GM12878 (cell line): Measurements from ENCODE around the gene HAP1. TPM values are rescaled to one million over a fixed set of nuclear protein-coding genes. Genes with fewer than 3 reads are reported as not detected.

ENCODE experiments used
- ATAC-seq: fragments of 200-7000 bp; cut with Tn5 transposase; 3 replicates; pipeline ENCODE4 v1.9.1; 2020; ENCODE audit warnings: mild to moderate bottlenecking, moderate library complexity
- BruUV-seq: library from RNA; stranded (reverse); fragments of 400-500 nt; replicated peaks from 2 replicates; lab custom pipeline; 2021; lab: Mats Ljungman, UMichigan
- CTCF ChIA-PET: fragments of 300-600 bp; sonication (Branson Sonifier 250); formaldehyde crosslinking; extraction: SDS; loops from one replicate; lab custom pipeline; 2021; ENCODE audit warnings: inconsistent platforms; lab: Yijun Ruan, JAX
- POLR2A ChIA-PET: fragments of 350-600 bp; formaldehyde crosslinking; extraction: SDS; loops from one replicate; lab custom pipeline; 2021; ENCODE audit warnings: inconsistent platforms; lab: Charles Lee
- RAD21 ChIA-PET: fragments of 300-600 bp; sonication (Branson Sonifier 250); formaldehyde crosslinking; loops from one replicate; lab custom pipeline; 2023; ENCODE audit warnings: antibody characterized with exemption; ENCODE audit not compliant: unreplicated experiment; lab: Charles Lee
- SMC1A ChIA-PET: fragments of 300-600 bp; sonication (Branson Sonifier 250); formaldehyde crosslinking; loops from one replicate; lab custom pipeline; 2023; ENCODE audit not compliant: unreplicated experiment, uncharacterized antibody; lab: Charles Lee
- DNase-seq: peaks from one replicate; pipeline ENCODE4 v3.0.0-alpha.2; 2011; ENCODE audit warnings: low read depth, low spot score
- FAIRE-seq: peaks from 3 replicates; lab custom pipeline; 2011; peaks lifted over from hg19 to GRCh38; lab: Jason Lieb, UNC
- H2AFZ ChIP-seq: 2 replicates; pipeline ENCODE4 v1.6.0; 2011; ENCODE audit warnings: low read depth, low read length, control low read depth; ENCODE audit not compliant: control insufficient read depth
- H3K27ac ChIP-seq: 2 replicates; pipeline ENCODE4 v1.5.1; 2011; ENCODE audit warnings: control low read depth; ENCODE audit not compliant: control insufficient read depth, insufficient read depth
- H3K27me3 ChIP-seq, 2 experiments: replicated peaks in 1 of 2; 2 replicates each; pipeline versions ENCODE4 v1.6.0 to v1.6.1; 2011; ENCODE audit warnings: low read length in 1 of 2; ENCODE audit not compliant: control insufficient read depth in 2 of 2, insufficient read depth in 2 of 2
- H3K36me3 ChIP-seq, 2 experiments: 2 replicates each; pipeline ENCODE4 v1.5.1; 2011; ENCODE audit warnings: low read length in 1 of 2; ENCODE audit not compliant: control insufficient read depth in 2 of 2, insufficient read depth in 2 of 2
- H3K4me1 ChIP-seq: 2 replicates; pipeline ENCODE4 v1.6.1; 2011; ENCODE audit warnings: mild to moderate bottlenecking, low read length, moderate library complexity, mixed read lengths; ENCODE audit not compliant: control insufficient read depth, insufficient read depth
- H3K4me2 ChIP-seq: 2 replicates; pipeline ENCODE4 v1.6.0; 2011; ENCODE audit warnings: control low read depth; ENCODE audit not compliant: control insufficient read depth, insufficient read depth
- H3K4me3 ChIP-seq: fragments of 200-600 bp; sonication (generic); 2 replicates; pipeline ENCODE4 v1.5.1; 2016
- H3K79me2 ChIP-seq: 2 replicates; pipeline ENCODE4 v1.6.0; 2011; ENCODE audit warnings: low read length; ENCODE audit not compliant: control insufficient read depth, insufficient read depth
- H3K9ac ChIP-seq: 2 replicates; pipeline ENCODE4 v1.8.0; 2011; ENCODE audit warnings: low read length, control low read depth, mixed read lengths; ENCODE audit not compliant: control insufficient read depth, insufficient read depth
- H3K9me3 ChIP-seq: replicated peaks from 3 replicates; pipeline ENCODE4 v1.5.1; 2011; ENCODE audit warnings: mild to moderate bottlenecking, low read length; ENCODE audit not compliant: control insufficient read depth, insufficient read depth
- H4K20me1 ChIP-seq: 2 replicates; pipeline ENCODE4 v1.6.0; 2011; ENCODE audit not compliant: control insufficient read depth, insufficient read depth
- EED ChIP-seq: sonication (generic); IDR thresholded peaks from 2 replicates; pipeline ENCODE4 v1.6.1; 2016; ENCODE audit warnings: antibody characterized with exemption, low read depth
- HCFC1 ChIP-seq: fragments of 150-350 bp; IDR thresholded peaks from 2 replicates; pipeline ENCODE4 v1.6.1; 2014; ENCODE audit warnings: low read length
- KAT2A ChIP-seq: conservative IDR thresholded peaks from 2 replicates; pipeline ENCODE4 v1.6.1; 2011; ENCODE audit warnings: low read depth, low read length; ENCODE audit not compliant: control insufficient read depth
- NFXL1 ChIP-seq: fragments of 450-650 bp; IDR thresholded peaks from 2 replicates; pipeline ENCODE4 v1.6.1; 2017; ENCODE audit warnings: antibody characterized with exemption, mild to moderate bottlenecking, borderline replicate concordance
- PBX3 ChIP-seq: IDR thresholded peaks from 2 replicates; pipeline ENCODE4 v1.6.1; 2011; ENCODE audit warnings: mild to moderate bottlenecking, low read depth, low read length, moderate library complexity; ENCODE audit not compliant: insufficient replicate concordance
- POU2F2 ChIP-seq: IDR thresholded peaks from 3 replicates; pipeline ENCODE4 v1.6.1; 2011; ENCODE audit warnings: low read depth, mild to moderate bottlenecking, low read length, borderline replicate concordance
- PRDM15 ChIP-seq: fragments of 450-650 bp; formaldehyde crosslinking; IDR thresholded peaks from 2 replicates; pipeline ENCODE4 v1.4.0; 2020; ENCODE audit warnings: mild to moderate bottlenecking, moderate library complexity
- RAD21 ChIP-seq: IDR thresholded peaks from 2 replicates; pipeline ENCODE4 v1.6.1; 2011; ENCODE audit warnings: mild to moderate bottlenecking, low read depth, low read length, moderate library complexity; ENCODE audit not compliant: insufficient read depth
- RAD51 ChIP-seq: fragments of 450-650 bp; IDR thresholded peaks from 2 replicates; pipeline ENCODE4 v1.6.1; 2016; ENCODE audit warnings: moderate library complexity, mild to moderate bottlenecking, inconsistent platforms
- SMC3 ChIP-seq: IDR thresholded peaks from 2 replicates; pipeline ENCODE4 v1.6.1; 2011; ENCODE audit warnings: low read length, improper control_type of control experiment, borderline replicate concordance
- SUPT20H ChIP-seq: IDR thresholded peaks from 2 replicates; pipeline ENCODE4 v1.6.1; 2011; ENCODE audit warnings: low read depth, mild to moderate bottlenecking, low read length, moderate library complexity, borderline replicate concordance; ENCODE audit not compliant: control insufficient read depth
- SUZ12 ChIP-seq: fragments of 200-600 bp; sonication (generic); IDR thresholded peaks from one replicate; pipeline ENCODE4 v1.6.1; 2018; ENCODE audit warnings: antibody characterized with exemption, mild to moderate bottlenecking; ENCODE audit not compliant: unreplicated experiment
- TCF12 ChIP-seq: IDR thresholded peaks from 2 replicates; pipeline ENCODE4 v1.6.1; 2011; ENCODE audit warnings: low read depth, mild to moderate bottlenecking, low read length
- ZNF687 ChIP-seq: fragments of 450-650 bp; IDR thresholded peaks from 2 replicates; pipeline ENCODE4 v1.6.1; 2017; ENCODE audit warnings: mild to moderate bottlenecking, moderate library complexity
- WGBS: methylation state at CpG from one replicate; pipeline ENCODE4 v1.1.6; 2016; ENCODE audit warnings: low lambda C conversion rate; ENCODE audit not compliant: insufficient replicate concordance, insufficient coverage; ENCODE audit errors: missing lambda C conversion rate; 5-methylcytosine and 5-hydroxymethylcytosine counted together
- in situ Hi-C: fragments of 300-500 bp; cut with MboI; formaldehyde crosslinking; loops from 9 replicates; pipeline ENCODE4 v1.14.3; 2018; ENCODE audit warnings: mixed read lengths
- intact Hi-C: fragments of 100-400 bp; cut with micrococcal nuclease; formaldehyde crosslinking; loops from one replicate; pipeline ENCODE4 v1.14.2; 2022; ENCODE audit not compliant: unreplicated experiment
- polyA plus RNA-seq, 11 experiments: library from polyadenylated mRNA; depleted of rRNA in 4 of 11; unstranded in 6 of 11; stranded (reverse) in 5 of 11; fragments of >200 nt; fragmentation: Nextera tagmentation in 4 of 11; fragmentation: Illumina TruSeq in 1 of 11; extraction: Ambion mirVana in 4 of 11; extraction: Trizol in 1 of 11; gene quantifications; 1 replicate in 1 of 11; 2 replicates in 10 of 11; pipeline versions ENCODE4 v1.2.1 to v1.2.3, GENCODE V29; 2011 to 2016; ENCODE audit warnings: inconsistent platforms in 2 of 11, missing spikeins in 2 of 11, low read depth in 1 of 11
- total RNA-seq, 4 experiments: library from RNA; depleted of rRNA in 3 of 4; stranded (reverse); fragments of >200 nt in 3 of 4; fragmentation: Illumina TruSeq in 1 of 4; extraction: Trizol in 1 of 4; gene quantifications; 2 replicates each; pipeline versions ENCODE4 v1.2.1 to v1.2.3, GENCODE V29; 2013 to 2021

The HAP1 gene
- total and polyA plus RNA-seq, 10 of the 15 experiments (the other 5 are each of a cell fraction or from before 2014, with no cell fraction given): not detected

GRCh38 chr17:41683441-41684007 lies 50.9 kb downstream of the HAP1 start:
- Histone ChIP-seq H3K36me3 (no peaks in the 10 kb centered on the region), H3K9ac (no peak overlapping the region), H3K27me3 (no peaks in the 10 kb centered on the region), H3K4me1 (0 out of 2 replicates have a peak, but pooled peaks cover 2% of the 10 kb centered on the region), H3K9me3 (no peaks in the 10 kb centered on the region), H2AFZ (no peak overlapping the region), H3K27ac (no peak overlapping the region), H4K20me1 (no peaks in the 10 kb centered on the region), H3K4me2 (no peak overlapping the region), H3K4me3 (no peak overlapping the region), H3K79me2 (no peaks in the 10 kb centered on the region; the same call in 1 of the 2 replicates)
- FAIRE-seq (no peak), ATAC-seq (no peak), DNase-seq (no peak)
- ChIA-PET RAD21 (no interaction called here), POLR2A (no interaction called here), CTCF (interaction anchor here (8.7 to 9.5 kb wide), 2 partner anchors 8 to 16 kb away, joined by 170 to 265 read pairs; partner anchors contain the start of gene EIF1), SMC1A (interaction anchor here (0.9 to 1.7 kb wide), 3 partner anchors 16 to 238 kb away, joined by 3 read pairs; no protein-coding TSS in a partner anchor)
- in situ Hi-C loops (loop anchor here (25.0 kb wide), 2 partner anchors 1529 to 1679 kb away; partner anchors contain the start of gene TMEM106A), intact Hi-C loops (no loop called here)
- WGBS: 49% methylated on average over 8 of the region's 8 CpGs
- no TSS peak for BruUV-seq
- TF ChIP-seq RAD51: no peak
- TF ChIP-seq HCFC1: no peak
- no peak for TF ChIP-seq PBX3
- TF ChIP-seq PRDM15 (CRISPR knock-in tag): no peak
- TF ChIP-seq KAT2A: no peak
- no peak for TF ChIP-seq SMC3
- TF ChIP-seq EED: no peak
- no peak for TF ChIP-seq SUPT20H
- no peak for TF ChIP-seq RAD21
- TF ChIP-seq TCF12: no peak
- no peak for TF ChIP-seq ZNF687
- no peak for TF ChIP-seq SUZ12
- TF ChIP-seq NFXL1: no peak
- no peak for TF ChIP-seq POU2F2
